ENCODE results near the gene PRR35.

PRR35 gene

GRCh38 chr16:553601-554296, 6.4 kb upstream of the PRR35 start:
- Histone ChIP-seq H3K27me3 (ENCODE audit: insufficient read depth, insufficient read length) (peaks cover 6% of the 10 kb centered on the region), H3K4me3 (ENCODE audit: insufficient read length, low read depth) (no peak overlapping the region), H3K4me1 (ENCODE audit: insufficient read depth, insufficient read length) (peaks cover 9% of the 10 kb centered on the region), H3K9me3 (ENCODE audit: insufficient read depth, low read length) (no peaks in the 10 kb centered on the region), H3K9ac (ENCODE audit: insufficient read length, low read depth) (no peak overlapping the region), H3K36me3 (ENCODE audit: insufficient read depth, insufficient read length, low read length) (peaks cover 51% of the 10 kb centered on the region)
- no peak for DNase-seq (ENCODE audit: low read depth, low spot score)
- TF ChIP-seq YY1 (IDR thresholded peaks at IDR 0.05; ENCODE audit: insufficient read depth, insufficient read length) (no peak), SUZ12 (IDR thresholded peaks at IDR 0.05; ENCODE audit: extremely low read depth, insufficient read depth, insufficient read length) (no peak), ZNF274 (IDR thresholded peaks at IDR 0.05; ENCODE audit: low read depth, low read length) (no peak)

- Histone ChIP-seq H3K4me1 (ENCODE audit: insufficient read depth, insufficient read length) (peaks cover 10% of the 10 kb centered on the region), H3K27me3 (ENCODE audit: insufficient read depth, insufficient read length) (peaks cover 12% of the 10 kb centered on the region), H3K9ac (ENCODE audit: insufficient read length, low read depth) (no peak overlapping the region), H3K36me3 (ENCODE audit: insufficient read depth, insufficient read length, low read length) (peaks cover 47% of the 10 kb centered on the region), H3K9me3 (ENCODE audit: insufficient read depth, low read length) (no peaks in the 10 kb centered on the region), H3K4me3 (ENCODE audit: insufficient read length, low read depth) (no peak overlapping the region)
- no peak for DNase-seq (ENCODE audit: low read depth, low spot score)
- TF ChIP-seq YY1 (IDR thresholded peaks at IDR 0.05; ENCODE audit: insufficient read depth, insufficient read length) (no peak), ZNF274 (IDR thresholded peaks at IDR 0.05; ENCODE audit: low read depth, low read length) (no peak), SUZ12 (IDR thresholded peaks at IDR 0.05; ENCODE audit: extremely low read depth, insufficient read depth, insufficient read length) (no peak)
These were observed 5.9 kb upstream of the PRR35 start for GRCh38 chr16:554297-554621.

DNA sequence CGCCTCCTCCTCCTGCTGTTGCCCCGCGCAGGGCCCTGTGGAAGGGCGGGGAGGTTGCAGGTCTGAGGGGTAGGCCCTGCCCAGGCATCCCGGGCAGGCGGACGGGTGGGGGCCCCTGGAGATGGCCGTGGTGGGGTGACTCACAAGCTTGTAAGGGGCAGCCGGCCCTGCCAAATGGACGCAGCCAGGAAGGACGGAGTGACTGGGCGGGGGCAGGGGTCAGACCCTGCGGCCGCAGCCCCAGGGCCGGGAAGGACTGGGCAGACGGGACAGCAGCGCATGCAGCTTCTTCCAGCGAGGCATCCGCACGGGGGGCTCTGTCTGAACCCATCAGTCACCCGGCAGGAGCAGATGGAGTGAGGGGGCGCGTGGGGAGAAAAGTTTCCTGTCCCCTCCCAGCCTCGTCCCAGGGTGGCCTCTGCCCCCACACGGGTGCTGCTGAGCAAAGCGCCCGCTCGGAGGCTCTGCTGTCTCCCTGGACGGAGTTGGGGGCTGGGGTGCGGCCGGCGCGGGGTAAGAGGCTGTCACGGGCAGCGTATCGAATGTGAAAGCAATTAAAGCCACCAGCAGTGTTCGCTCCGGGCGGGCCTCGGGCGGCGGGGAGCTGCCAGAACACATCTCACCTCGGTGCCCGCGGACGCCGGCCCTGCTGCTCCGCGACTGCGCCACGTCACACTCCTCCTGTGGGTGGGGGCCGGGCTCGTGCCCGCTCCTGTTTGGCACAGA, 5.4 kb upstream of the PRR35 start:
- TF ChIP-seq ZNF274 (IDR thresholded peaks at IDR 0.05; ENCODE audit: low read depth, low read length) = no peak
- DNase-seq (ENCODE audit: low read depth, low spot score) = no peak
- H3K4me3 ChIP-seq (ENCODE audit: insufficient read length, low read depth) = no peak overlapping the region
- peaks cover 42% of the 10 kb centered on the region for H3K36me3 ChIP-seq (ENCODE audit: insufficient read depth, insufficient read length, low read length)
- no peak overlapping the region for H3K9ac ChIP-seq (ENCODE audit: insufficient read length, low read depth)
- no peaks in the 10 kb centered on the region for H3K9me3 ChIP-seq (ENCODE audit: insufficient read depth, low read length)
- H3K4me1 ChIP-seq (ENCODE audit: insufficient read depth, insufficient read length) = peaks cover 15% of the 10 kb centered on the region
- peaks cover 17% of the 10 kb centered on the region for H3K27me3 ChIP-seq (ENCODE audit: insufficient read depth, insufficient read length)

DNA sequence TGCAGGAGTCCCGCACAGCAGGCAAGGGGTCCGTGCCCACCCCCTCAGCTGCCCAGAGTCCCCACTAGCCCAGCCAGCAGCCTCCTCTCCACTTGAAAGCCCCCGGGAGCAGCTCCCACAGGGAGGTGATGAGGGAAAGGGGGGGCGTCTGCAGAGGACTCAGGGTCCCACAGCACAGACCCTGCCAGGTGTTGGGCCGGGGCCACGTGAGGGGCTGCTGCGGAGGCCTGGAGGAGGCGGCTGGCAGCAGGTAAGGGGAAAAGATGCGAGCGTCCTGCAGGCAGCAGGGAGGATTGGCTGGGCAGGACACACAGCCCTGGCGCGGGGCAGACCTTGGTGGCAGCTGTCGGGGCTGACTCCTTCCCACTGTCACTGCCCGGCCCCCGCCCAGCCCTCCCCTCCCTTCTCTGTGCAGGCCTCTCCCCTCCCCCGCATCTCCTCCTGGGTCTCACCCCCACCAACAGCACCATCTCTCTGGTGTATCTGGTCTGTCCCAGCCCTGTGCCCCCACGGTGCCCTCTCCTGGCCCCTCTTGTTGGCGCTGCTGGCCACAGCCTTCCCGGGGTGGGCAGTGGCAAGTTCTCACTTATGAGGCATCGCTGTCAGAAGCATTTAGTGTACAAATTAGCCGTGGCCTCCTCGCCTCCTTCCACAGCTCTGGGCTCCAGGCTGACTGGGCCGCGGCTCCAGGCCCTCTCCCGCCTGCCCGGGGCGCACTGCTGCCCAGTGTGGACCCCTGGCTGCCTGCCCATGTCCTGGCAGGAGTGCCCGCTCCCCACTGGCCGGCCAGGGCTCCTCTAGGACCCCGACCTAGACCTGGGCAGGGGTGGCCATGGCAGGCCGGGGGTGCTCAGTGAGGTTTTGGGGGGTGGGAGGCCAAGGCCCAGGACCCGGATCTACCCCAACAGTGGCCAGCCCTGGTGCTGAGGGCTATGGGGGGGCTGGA, 4.4 kb upstream of the PRR35 start:
- H3K9ac ChIP-seq (ENCODE audit: insufficient read length, low read depth) = no peak overlapping the region
- H3K4me1 ChIP-seq (ENCODE audit: insufficient read depth, insufficient read length) = peaks cover 15% of the 10 kb centered on the region
- peaks cover 24% of the 10 kb centered on the region for H3K27me3 ChIP-seq (ENCODE audit: insufficient read depth, insufficient read length)
- no peak overlapping the region for H3K4me3 ChIP-seq (ENCODE audit: insufficient read length, low read depth)
- TF ChIP-seq YY1 (IDR thresholded peaks at IDR 0.05; ENCODE audit: insufficient read depth, insufficient read length) (no peak), SUZ12 (IDR thresholded peaks at IDR 0.05; ENCODE audit: extremely low read depth, insufficient read depth, insufficient read length) (no peak), ZNF274 (IDR thresholded peaks at IDR 0.05; ENCODE audit: low read depth, low read length) (no peak)
- H3K9me3 ChIP-seq (ENCODE audit: insufficient read depth, low read length) = no peaks in the 10 kb centered on the region
- peaks cover 39% of the 10 kb centered on the region for H3K36me3 ChIP-seq (ENCODE audit: insufficient read depth, insufficient read length, low read length)
- no peak for DNase-seq (ENCODE audit: low read depth, low spot score)

DNA sequence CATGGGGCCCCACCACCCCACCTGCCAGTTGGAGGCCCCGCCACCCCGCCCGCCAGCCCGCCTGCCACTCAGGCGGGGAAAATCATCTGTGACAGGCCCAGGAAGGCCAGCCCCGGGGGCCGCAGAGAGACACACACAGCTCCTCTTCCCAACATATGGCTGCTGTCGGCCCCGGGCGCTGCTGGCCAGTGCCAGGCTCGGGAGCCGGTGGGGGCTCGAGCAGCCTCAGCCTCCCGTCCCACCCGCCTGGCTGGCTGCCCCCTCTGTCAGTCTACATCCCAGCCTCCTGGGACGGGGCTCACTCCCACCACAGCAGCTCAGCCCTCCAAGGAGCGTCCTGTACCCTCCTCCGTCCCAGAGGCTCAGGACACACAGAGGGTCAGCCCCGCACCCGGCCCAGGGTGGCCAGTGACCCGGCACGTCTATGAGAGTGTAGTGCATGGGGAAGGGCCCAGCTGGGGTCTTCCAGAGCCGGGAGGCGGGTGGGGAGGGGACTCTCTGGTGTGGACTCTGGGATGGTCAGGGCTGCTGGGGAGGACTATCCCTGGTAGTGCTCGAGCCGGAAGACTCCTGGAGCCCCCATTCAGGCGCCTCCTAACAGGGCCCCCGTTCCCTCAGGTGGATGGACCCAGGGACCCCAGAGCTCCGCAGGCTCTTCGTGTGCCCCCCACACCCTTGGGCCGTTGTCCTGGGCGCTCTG, 3.6 kb upstream of the PRR35 start:
- Histone ChIP-seq H3K9ac (ENCODE audit: insufficient read length, low read depth) (no peak overlapping the region), H3K36me3 (ENCODE audit: insufficient read depth, insufficient read length, low read length) (peaks cover 33% of the 10 kb centered on the region), H3K9me3 (ENCODE audit: insufficient read depth, low read length) (no peaks in the 10 kb centered on the region), H3K4me3 (ENCODE audit: insufficient read length, low read depth) (no peak overlapping the region), H3K27me3 (ENCODE audit: insufficient read depth, insufficient read length) (peaks cover 33% of the 10 kb centered on the region), H3K4me1 (ENCODE audit: insufficient read depth, insufficient read length) (peaks cover 15% of the 10 kb centered on the region)
- no peak for DNase-seq (ENCODE audit: low read depth, low spot score)
- TF ChIP-seq ZNF274 (IDR thresholded peaks at IDR 0.05; ENCODE audit: low read depth, low read length) = no peak
- no peak for TF ChIP-seq SUZ12 (IDR thresholded peaks at IDR 0.05; ENCODE audit: extremely low read depth, insufficient read depth, insufficient read length)

DNA sequence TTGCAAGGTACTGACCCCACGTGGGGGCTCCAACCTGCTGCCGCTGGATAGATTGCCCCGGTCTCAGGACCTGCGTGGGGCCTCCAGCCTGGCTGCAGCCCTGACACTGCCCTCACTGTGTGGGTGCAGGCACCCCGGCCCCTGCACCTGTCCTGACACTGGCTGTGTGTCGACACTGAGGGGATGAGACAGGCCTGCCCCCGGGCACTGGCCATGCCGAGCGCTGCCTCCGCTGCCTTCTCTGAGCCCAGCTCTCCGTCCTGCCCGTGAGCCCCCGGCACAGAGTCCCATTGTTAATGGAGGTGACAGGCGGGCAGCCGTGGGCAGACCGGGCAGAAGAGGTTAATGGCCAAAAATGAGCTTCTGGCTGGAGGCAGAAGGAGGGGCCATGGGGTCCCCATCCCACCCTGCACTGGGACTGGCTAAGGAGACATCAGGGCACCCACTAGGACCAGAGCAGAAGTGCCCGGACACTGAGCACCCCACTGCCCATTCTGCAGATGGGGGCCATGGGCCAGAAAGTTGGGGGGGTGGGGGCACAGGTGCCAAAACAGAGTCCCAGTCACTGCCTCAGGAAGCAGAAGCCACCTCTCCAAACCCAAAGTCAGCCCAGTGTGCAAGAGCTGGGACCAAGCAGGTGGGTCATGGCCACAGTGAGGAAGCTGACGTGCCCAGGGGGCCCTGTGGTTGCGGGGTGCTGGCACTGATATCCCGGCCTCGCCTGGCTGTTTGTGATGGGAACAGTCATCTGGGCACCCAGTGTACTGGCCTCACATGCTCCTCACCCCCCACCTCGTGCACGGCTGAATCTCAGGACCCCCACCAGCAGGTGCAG, 2.5 kb upstream of the PRR35 start:
- H3K4me1 ChIP-seq (ENCODE audit: insufficient read depth, insufficient read length) = peaks cover 15% of the 10 kb centered on the region

More for the DNA sequence above, 2.5 kb upstream of the PRR35 start:
- Histone ChIP-seq H3K9ac (ENCODE audit: insufficient read length, low read depth) (no peak overlapping the region), H3K9me3 (ENCODE audit: insufficient read depth, low read length) (no peaks in the 10 kb centered on the region), H3K4me3 (ENCODE audit: insufficient read length, low read depth) (no peak overlapping the region), H3K27me3 (ENCODE audit: insufficient read depth, insufficient read length) (peaks cover 39% of the 10 kb centered on the region), H3K36me3 (ENCODE audit: insufficient read depth, insufficient read length, low read length) (peaks cover 24% of the 10 kb centered on the region)
- TF ChIP-seq ZNF274 (IDR thresholded peaks at IDR 0.05; ENCODE audit: low read depth, low read length) (no peak), YY1 (IDR thresholded peaks at IDR 0.05; ENCODE audit: insufficient read depth, insufficient read length) (no peak), SUZ12 (IDR thresholded peaks at IDR 0.05; ENCODE audit: extremely low read depth, insufficient read depth, insufficient read length) (no peak)
- no peak for DNase-seq (ENCODE audit: low read depth, low spot score)
